Keratinocyte (primary cell): ENCODE measurements around the gene MED23. TPM values are rescaled to one million over a fixed set of nuclear protein-coding genes. Genes with fewer than 3 reads are reported as not detected.

Experiments
- DNase-seq: peaks from one replicate; pipeline ENCODE4 v3.0.0-alpha.2; 2011; ENCODE audit warnings: low read depth, missing footprints, low spot score
- FAIRE-seq: peaks from 2 replicates; lab custom pipeline; 2011; peaks lifted over from hg19 to GRCh38; lab: Jason Lieb, UNC
- H2AFZ ChIP-seq: 2 replicates; pipeline ENCODE4 v1.6.0; 2012; ENCODE audit warnings: low read length, control low read depth, inconsistent platforms; ENCODE audit not compliant: control insufficient read depth
- H3K27ac ChIP-seq: 2 replicates; pipeline ENCODE4 v1.5.1; 2011; ENCODE audit warnings: low read length; ENCODE audit not compliant: control insufficient read depth, insufficient read depth
- H3K27me3 ChIP-seq: 3 replicates; pipeline ENCODE4 v1.6.0; 2011; ENCODE audit warnings: low read length; ENCODE audit not compliant: control insufficient read depth, insufficient read depth; ENCODE audit errors: extremely low read depth
- H3K36me3 ChIP-seq, 2 experiments: 2 replicates in 1 of 2; 3 replicates in 1 of 2; pipeline ENCODE4 v1.5.1; 2011; ENCODE audit warnings: low read length in 2 of 2, mild to moderate bottlenecking in 1 of 2; ENCODE audit not compliant: control insufficient read depth in 2 of 2, insufficient read depth in 2 of 2; ENCODE audit errors: extremely low read depth in 1 of 2
- H3K4me1 ChIP-seq: 3 replicates; pipeline ENCODE4 v1.5.1; 2011; ENCODE audit warnings: low read length; ENCODE audit not compliant: control insufficient read depth, insufficient read depth; ENCODE audit errors: extremely low read depth
- H3K4me2 ChIP-seq: 3 replicates; pipeline ENCODE4 v1.6.0; 2011; ENCODE audit warnings: low read depth, low read length; ENCODE audit not compliant: control insufficient read depth, insufficient read depth; ENCODE audit errors: extremely low read depth
- H3K4me3 ChIP-seq, 3 experiments: fragments of 200-600 bp in 1 of 3; sonication (generic) in 1 of 3; 2 replicates in 2 of 3; 3 replicates in 1 of 3; pipeline ENCODE4 v1.5.1; 2011 to 2016; ENCODE audit warnings: low read length in 3 of 3, mild to moderate bottlenecking in 3 of 3, control low read depth in 2 of 3, inconsistent platforms in 1 of 3, low read depth in 1 of 3, mixed read lengths in 1 of 3, mixed run types in 1 of 3, moderate library complexity in 1 of 3; ENCODE audit not compliant: control insufficient read depth in 2 of 3, insufficient read depth in 2 of 3; ENCODE audit errors: extremely low read depth in 1 of 3
- H3K79me2 ChIP-seq: 2 replicates; pipeline ENCODE4 v1.6.0; 2012; ENCODE audit warnings: low read length; ENCODE audit not compliant: control insufficient read depth, insufficient read depth
- H3K9ac ChIP-seq: 3 replicates; pipeline ENCODE4 v1.6.0; 2011; ENCODE audit warnings: low read length; ENCODE audit not compliant: control insufficient read depth, insufficient read depth; ENCODE audit errors: extremely low read depth
- H3K9me1 ChIP-seq: 3 replicates; pipeline ENCODE4 v1.6.0; 2011; ENCODE audit warnings: low read length; ENCODE audit not compliant: control insufficient read depth, insufficient read depth; ENCODE audit errors: extremely low read depth
- H3K9me3 ChIP-seq: 2 replicates; pipeline ENCODE4 v1.5.1; 2012; ENCODE audit warnings: low read depth, low read length; ENCODE audit not compliant: control insufficient read depth
- H4K20me1 ChIP-seq: 3 replicates; pipeline ENCODE4 v1.6.0; 2011; ENCODE audit warnings: low read length; ENCODE audit not compliant: control insufficient read depth, insufficient read depth; ENCODE audit errors: extremely low read depth
- EZH2 ChIP-seq: IDR thresholded peaks from one replicate; pipeline ENCODE4 v1.6.1; 2012; ENCODE audit warnings: inconsistent platforms, mild to moderate bottlenecking, low read length, moderate library complexity
- dilution Hi-C: fragments of 300-500 bp; cut with MboI; formaldehyde crosslinking; loops from one replicate; pipeline ENCODE4 v1.7.0; 2020; ENCODE audit warnings: low sequenced_read_pairs; ENCODE audit not compliant: extremely low pct_ligation_motif_present
- polyA plus RNA-seq, 5 experiments: library from polyadenylated mRNA; depleted of rRNA in 3 of 5; stranded (reverse) in 3 of 5; stranded (forward) in 1 of 5; unstranded in 1 of 5; fragments of >200 nt; gene quantifications; 1 replicate in 1 of 5; 2 replicates in 3 of 5; 3 replicates in 1 of 5; pipeline versions ENCODE4 v1.2.1 to v1.2.3, GENCODE V29; 2011 to 2012; ENCODE audit warnings: missing spikeins in 2 of 5, low read depth in 1 of 5, low replicate concordance in 1 of 5
- TF ChIP-seq, protein P1 (sequence below), 3 experiments: IDR thresholded peaks in 1 of 3; conservative IDR thresholded peaks in 1 of 3; optimal IDR thresholded peaks in 1 of 3; 2 replicates in 2 of 3; 3 replicates in 1 of 3; pipeline versions ENCODE3 to v1.5.1; 2011; ENCODE audit warnings: low read length in 3 of 3, mild to moderate bottlenecking in 3 of 3, moderate library complexity in 2 of 3, control low read depth in 1 of 3, inconsistent platforms in 1 of 3; ENCODE audit not compliant: insufficient read depth in 2 of 3; ENCODE audit errors: extremely low read depth in 1 of 3

The MED23 gene
- polyA plus RNA-seq, 1 donor (not counting 4 experiments of a cell fraction or from before 2014, with no cell fraction given): 24.9 TPM

DNA sequence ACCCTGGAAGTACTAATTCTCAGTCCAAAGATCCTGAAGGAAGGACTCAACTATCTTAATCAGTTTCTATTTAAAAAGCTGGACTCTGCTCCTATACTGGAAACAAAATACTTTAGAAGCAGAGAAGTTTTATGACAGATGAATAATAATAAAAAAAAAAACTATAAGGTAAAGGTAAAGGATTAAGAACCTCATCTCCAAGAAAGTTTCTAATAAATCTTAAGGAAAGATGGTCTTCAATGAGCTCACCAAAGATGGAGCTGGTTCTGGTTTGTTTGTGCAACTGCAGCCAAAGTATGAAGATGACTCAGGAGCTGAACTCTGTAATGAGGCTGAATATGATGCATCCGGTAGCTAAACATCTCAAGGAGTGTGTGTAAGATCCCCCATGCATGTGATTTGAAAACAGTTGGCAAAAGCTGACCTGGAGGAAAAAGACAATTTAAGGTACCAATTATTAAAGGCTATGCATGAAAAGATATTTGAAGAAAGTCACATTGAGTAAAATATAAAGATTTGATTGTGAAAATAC, 25.2 kb downstream of the MED23 start:
- dilution Hi-C loops: no loop called here
- no peak for TF ChIP-seq EZH2
- TF ChIP-seq, protein P1, sequence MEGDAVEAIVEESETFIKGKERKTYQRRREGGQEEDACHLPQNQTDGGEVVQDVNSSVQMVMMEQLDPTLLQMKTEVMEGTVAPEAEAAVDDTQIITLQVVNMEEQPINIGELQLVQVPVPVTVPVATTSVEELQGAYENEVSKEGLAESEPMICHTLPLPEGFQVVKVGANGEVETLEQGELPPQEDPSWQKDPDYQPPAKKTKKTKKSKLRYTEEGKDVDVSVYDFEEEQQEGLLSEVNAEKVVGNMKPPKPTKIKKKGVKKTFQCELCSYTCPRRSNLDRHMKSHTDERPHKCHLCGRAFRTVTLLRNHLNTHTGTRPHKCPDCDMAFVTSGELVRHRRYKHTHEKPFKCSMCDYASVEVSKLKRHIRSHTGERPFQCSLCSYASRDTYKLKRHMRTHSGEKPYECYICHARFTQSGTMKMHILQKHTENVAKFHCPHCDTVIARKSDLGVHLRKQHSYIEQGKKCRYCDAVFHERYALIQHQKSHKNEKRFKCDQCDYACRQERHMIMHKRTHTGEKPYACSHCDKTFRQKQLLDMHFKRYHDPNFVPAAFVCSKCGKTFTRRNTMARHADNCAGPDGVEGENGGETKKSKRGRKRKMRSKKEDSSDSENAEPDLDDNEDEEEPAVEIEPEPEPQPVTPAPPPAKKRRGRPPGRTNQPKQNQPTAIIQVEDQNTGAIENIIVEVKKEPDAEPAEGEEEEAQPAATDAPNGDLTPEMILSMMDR (optimal IDR thresholded peaks at IDR 0.05 in 1 of 3, IDR thresholded peaks at IDR 0.05 in 1 of 3, conservative IDR thresholded peaks at IDR 0.05 in 1 of 3; ENCODE audit: extremely low read depth in 1 of 3, insufficient read depth in 2 of 3, low read length in 3 of 3): no peak
- no peak overlapping the region for H2AFZ ChIP-seq
- H3K36me3 ChIP-seq: peaks cover 7 to 11% of the 10 kb centered on the region in 2 experiments
- H3K27ac ChIP-seq: no peak overlapping the region
- FAIRE-seq (no peak), DNase-seq (no peak)
- no peak overlapping the region for H3K4me2 ChIP-seq
- H3K79me2 ChIP-seq: no peaks in the 10 kb centered on the region
- H4K20me1 ChIP-seq: no peaks in the 10 kb centered on the region
- no peaks in the 10 kb centered on the region for H3K9me3 ChIP-seq
- no peak overlapping the region for H3K4me3 ChIP-seq
- no peak overlapping the region for H3K9ac ChIP-seq
- no peaks in the 10 kb centered on the region for H3K27me3 ChIP-seq
- H3K9me1 ChIP-seq: no peaks in the 10 kb centered on the region
- H3K4me1 ChIP-seq: no peaks in the 10 kb centered on the region

GRCh38 chr6:131600716-131601115, 27.3 kb downstream of the MED23 start:
- Histone ChIP-seq H3K4me3 (no peak overlapping the region), H3K79me2 (no peaks in the 10 kb centered on the region), H3K4me2 (no peak overlapping the region), H3K9me1 (no peaks in the 10 kb centered on the region), H3K9ac (no peak overlapping the region), H3K27ac (no peak overlapping the region), H4K20me1 (no peaks in the 10 kb centered on the region), H3K9me3 (no peaks in the 10 kb centered on the region), H3K4me1 (no peaks in the 10 kb centered on the region), H3K27me3 (no peaks in the 10 kb centered on the region), H2AFZ (no peak overlapping the region), H3K36me3 (peaks cover 7 to 11% of the 10 kb centered on the region in 2 experiments)
- no peak for DNase-seq
- FAIRE-seq: no peak
- dilution Hi-C loops: no loop called here
- TF ChIP-seq, protein P1 (optimal IDR thresholded peaks at IDR 0.05 in 1 of 3, IDR thresholded peaks at IDR 0.05 in 1 of 3, conservative IDR thresholded peaks at IDR 0.05 in 1 of 3; ENCODE audit: extremely low read depth in 1 of 3, insufficient read depth in 2 of 3, low read length in 3 of 3): no peak
- TF ChIP-seq EZH2: no peak
